GM12891 (cell line): ENCODE data around the gene IL21.
"Not testable (repeated sequence)": the region's sequence is repeated elsewhere in the genome, so short reads cannot be mapped to it uniquely, and the experiment has no call there.

Experiments used
- DNase-seq: peaks from one replicate; pipeline ENCODE4 v3.0.0; 2011; ENCODE audit warnings: low spot score; ENCODE audit not compliant: insufficient read length
- FAIRE-seq: peaks from 2 replicates; lab custom pipeline; 2011; peaks lifted over from hg19 to GRCh38; lab: Jason Lieb, UNC
- PAX5 ChIP-seq: IDR thresholded peaks from 2 replicates; pipeline ENCODE4 v1.6.1; 2011; ENCODE audit warnings: low read length, moderate library complexity, mild to moderate bottlenecking; ENCODE audit not compliant: insufficient read depth, severe bottlenecking
- POLR2A ChIP-seq: IDR thresholded peaks from 2 replicates; pipeline ENCODE4 v1.6.1; 2011; ENCODE audit warnings: low read depth, low read length, control low read depth
- POLR2AphosphoS5 ChIP-seq: IDR thresholded peaks from 2 replicates; pipeline ENCODE4 v1.6.1; 2011; ENCODE audit warnings: low read depth, low read length, control low read depth
- POU2F2 ChIP-seq: IDR thresholded peaks from 2 replicates; pipeline ENCODE4 v1.6.1; 2011; ENCODE audit warnings: low read depth, mild to moderate bottlenecking, control low read depth, low read length, moderate library complexity
- SPI1 ChIP-seq: IDR thresholded peaks from 2 replicates; pipeline ENCODE4 v1.6.1; 2011; ENCODE audit warnings: low read depth, low read length, control low read depth
- TAF1 ChIP-seq: IDR thresholded peaks from 2 replicates; pipeline ENCODE4 v1.6.1; 2011; ENCODE audit warnings: low read depth, low read length, control low read depth

The IL21 gene

DNA sequence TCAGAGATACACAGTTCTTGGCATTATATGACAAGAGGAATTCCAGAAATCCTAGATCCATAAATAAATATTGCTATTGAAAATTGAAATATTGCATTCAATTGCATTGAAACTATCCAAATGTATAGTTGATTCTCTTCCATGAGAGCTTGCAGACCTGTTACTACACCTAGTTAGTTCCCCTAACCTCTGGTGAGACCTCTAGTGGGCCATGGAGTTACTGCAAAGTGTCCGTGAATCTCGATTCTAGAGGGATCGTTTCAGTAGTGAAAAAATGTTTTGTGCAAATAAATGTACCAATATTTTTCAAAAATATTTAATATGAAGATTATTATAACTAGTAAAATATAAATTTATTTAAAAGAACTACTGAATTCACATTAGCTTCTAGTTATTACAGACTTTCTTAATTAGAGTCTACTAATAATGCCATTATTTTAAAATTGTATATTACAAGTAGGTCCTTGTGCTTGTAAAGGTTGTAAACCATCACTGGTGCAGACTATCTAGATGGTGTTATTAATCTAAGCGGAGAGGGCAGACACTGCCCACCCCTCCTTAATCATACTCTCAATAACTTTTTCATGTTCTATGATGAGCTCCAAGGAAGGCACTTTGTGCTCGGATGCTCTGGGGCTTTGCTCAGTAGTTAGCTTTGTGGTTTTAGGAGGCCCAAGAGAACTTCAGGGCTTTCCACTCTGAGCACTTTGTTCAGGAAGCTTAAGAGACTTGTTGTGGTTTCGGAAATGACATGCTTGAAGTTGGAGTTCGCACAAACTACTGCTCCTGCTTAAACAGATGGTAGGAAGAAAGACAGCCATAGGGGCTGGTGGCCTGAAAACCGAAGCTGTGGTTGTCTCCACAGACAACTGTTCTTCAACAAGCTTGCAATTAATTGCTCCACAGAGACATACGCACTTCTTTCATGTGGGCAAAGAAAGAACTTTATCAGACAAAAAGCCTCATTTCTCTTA, 42.8 kb downstream of the IL21 start:
- TF ChIP-seq PAX5: no peak
- no peak for TF ChIP-seq POLR2AphosphoS5
- TF ChIP-seq TAF1: no peak
- TF ChIP-seq SPI1: no peak
- TF ChIP-seq POLR2A: no peak
- TF ChIP-seq POU2F2: no peak
- DNase-seq (no peak), FAIRE-seq (peak; percentile 80)

DNA sequence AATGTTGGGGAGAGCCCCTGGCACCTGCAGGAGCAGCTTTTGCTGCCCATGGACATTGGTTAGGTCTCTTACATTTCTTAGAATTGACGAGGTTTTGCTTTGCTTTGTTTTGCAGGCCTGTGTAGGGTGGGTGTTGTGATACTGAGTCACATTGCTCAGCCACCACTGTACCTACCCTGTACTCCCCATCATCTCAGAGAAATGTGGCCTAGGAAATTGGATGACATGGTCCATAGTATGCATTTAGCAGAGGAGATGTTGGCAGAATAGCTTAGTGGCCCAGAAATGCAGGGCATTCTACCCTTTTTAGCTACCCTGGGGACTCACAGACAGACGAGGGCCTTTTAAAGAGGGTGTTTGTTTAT, 43.7 kb downstream of the IL21 start:
- no peak for FAIRE-seq
- TF ChIP-seq PAX5 (no peak), POLR2AphosphoS5 (no peak), POU2F2 (no peak), TAF1 (no peak), SPI1 (no peak), POLR2A (no peak)
- DNase-seq: no peak

DNA sequence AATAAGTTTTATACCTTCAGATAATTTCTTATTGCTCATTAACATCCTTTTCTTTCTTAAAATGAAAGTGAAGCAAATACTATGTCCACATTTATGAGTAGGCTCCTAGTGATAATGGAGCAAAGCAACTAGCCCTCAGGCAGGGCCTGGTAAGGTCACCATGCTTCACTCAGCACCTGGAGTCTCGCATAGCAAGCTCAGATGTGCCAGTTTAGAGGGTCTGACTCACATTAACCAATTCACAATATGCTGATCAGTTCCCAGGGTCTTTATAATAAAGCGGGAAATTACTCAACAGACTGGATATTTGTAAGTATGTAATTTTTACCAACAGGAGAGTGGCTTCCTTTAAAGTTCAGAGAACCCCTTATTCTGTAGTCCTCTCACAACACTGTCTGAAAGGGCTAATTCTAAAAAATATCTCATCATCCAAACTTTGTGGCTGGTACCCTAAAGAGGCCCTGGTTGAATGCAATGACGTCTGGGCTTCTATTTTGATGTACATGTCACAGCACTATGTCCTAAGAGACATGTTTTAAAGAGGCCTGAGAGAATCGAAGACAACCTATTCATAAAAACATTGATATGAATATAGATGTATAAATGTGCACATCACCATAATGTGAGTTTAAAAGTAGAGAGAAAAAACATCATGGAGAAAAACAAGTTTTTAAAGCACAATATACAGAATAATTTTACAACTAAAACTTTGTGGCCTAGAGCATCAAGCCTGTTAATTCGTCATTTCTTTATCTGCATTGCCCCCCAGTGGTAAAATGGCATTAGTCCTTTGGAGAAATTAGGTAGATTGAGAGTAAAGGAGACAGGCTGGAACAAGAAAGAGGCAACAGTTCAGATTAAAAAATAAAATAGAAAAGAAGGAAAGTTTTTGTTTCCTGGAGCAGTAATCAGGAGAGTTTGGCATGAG, 44.3 kb downstream of the IL21 start:
- no peak for FAIRE-seq
- TF ChIP-seq PAX5: no peak
- no peak for TF ChIP-seq POLR2AphosphoS5
- no peak for TF ChIP-seq SPI1
- TF ChIP-seq POU2F2: no peak
- DNase-seq: no peak

DNA sequence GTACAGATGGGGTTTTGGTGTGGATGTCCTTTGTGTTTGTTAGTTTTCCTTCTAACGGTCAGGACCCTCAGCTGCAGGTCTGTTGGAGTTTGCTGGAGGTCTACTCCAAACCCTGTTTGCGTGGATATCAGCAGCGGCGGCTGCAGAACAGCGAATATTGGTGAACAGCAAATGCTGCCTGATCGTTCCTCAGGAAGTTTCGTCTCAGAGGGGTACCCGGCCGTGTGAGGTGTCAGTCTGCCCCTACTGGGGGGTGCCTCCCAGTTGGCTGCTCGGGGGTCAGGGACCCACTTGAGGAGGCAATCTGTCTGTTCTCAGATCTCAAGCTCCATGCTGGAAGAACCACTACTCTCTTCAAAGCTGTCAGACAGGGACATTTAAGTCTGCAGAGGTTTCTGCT, 46.5 kb downstream of the IL21 start:
- FAIRE-seq, DNase-seq: not testable (repeated sequence)

DNA sequence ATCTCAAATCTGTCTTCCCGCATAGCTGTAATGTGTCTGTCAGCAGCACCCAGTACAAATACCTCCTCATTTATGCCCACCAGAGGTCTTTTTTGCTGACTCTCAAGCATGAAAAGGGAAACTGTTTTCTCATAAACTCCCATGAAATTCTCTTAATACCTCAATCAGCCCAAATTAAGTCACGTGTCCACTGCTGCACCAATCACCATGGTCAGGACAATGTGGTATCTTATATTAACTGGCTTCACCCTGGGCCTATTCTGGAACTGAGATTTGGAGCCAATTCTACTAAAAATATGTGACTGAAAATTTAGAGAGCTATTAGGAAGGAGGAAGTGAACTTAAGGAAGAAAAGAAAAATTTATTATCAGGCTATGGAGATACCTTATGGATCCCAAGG, 58.4 kb downstream of the IL21 start:
- FAIRE-seq (no peak), DNase-seq (no peak)
- TF ChIP-seq POU2F2 (no peak), TAF1 (no peak), POLR2A (no peak), PAX5 (no peak), SPI1 (no peak), POLR2AphosphoS5 (no peak)
